ENCODE measurements around the gene SLC25A48.
"Not testable (repeated sequence)": the region's sequence is repeated elsewhere in the genome, so short reads cannot be mapped to it uniquely, and the experiment has no call there.

SLC25A48 gene

DNA sequence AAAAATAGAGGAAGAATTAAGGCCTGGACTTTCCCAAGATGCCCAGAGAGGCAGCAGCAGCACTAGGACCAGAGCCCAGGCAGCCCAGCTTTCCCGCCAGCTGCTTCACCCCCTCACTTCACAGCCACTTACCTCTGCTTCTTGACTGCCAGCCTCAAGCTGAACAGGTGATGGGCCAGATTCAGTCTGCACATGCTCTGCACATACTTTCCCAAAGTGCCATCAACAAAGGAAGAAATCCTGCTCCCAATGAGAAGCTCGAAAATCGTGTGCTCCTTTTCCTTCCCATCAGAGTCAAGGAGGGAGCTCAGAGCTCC is 4.1 kb upstream of the SLC25A48 start:
- DNase-seq, result no peak

DNA sequence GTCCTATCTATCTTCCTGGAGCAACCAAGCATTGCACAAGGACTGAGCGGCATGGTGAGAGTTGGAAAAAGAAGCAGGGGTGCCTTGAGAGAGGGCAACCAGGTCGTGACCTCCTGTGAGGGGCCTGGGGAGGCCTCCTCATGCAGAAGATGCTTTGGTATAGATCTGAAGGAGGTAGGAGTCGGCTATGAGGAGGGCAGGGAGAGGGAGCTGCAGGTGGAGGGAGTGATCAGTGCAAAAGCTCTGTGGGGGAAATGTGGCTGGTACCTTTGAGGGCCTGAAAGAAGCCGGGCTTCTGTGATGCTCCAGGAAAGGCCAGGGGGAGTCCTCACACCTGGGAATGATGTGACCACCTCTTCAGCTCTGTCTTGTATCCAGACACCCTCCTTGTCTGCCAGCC is 3.6 kb upstream of the SLC25A48 start:
- DNase-seq, result no peak

DNA sequence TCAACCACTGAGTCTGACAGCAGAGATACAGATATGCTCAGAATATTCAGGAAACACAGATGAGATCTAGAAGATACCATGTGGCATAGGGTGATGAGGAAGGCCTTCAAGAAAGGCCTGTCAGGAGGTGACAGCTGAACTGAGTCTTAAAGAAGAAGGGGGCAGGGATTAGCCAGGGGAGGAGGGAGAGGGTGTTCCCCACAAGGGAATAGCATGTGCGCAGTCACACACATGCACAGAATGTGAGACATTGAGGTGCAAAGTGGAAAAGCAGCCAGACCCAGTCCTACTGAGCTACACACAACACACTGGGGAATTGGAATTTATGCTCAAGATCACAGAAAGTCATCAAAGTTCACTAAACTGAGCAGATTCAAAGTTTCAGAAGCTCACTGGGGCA is 3.0 kb upstream of the SLC25A48 start:
- DNase-seq, result no peak

DNA sequence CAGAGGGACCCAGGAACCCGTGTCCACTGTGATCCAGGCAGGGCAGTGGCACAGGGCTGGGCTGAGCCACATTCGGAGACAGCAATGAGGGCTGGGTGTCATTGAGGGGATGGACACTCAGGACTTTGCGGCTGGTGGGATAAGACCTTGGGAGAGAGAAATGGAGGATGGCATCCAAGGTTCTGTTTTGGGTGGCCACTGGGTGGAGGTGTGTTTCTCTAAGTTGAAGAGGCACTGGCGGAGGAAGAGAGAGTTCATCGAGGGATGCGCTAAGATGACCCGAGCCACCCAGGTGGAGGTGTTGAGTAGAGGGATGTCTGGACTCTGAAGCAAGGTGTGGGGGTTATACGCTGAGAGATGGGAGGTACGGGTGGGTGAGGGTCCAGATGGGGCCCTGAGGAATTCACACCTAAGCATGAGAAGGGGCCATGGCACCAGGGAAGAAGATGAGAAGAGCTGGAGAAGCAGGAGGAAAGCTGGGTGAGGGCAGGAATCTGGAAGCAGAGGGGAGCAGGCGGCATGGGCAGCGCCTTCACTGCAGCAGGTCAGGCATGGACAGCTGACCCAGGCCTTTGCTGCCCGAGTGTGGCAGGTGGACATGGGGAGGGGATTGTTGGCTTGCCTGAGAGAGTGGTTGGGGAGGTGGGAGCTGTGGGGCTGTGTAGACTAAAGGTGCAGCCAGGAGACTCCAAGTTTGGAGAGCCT is 2.5 kb upstream of the SLC25A48 start:
- no peak for DNase-seq

DNA sequence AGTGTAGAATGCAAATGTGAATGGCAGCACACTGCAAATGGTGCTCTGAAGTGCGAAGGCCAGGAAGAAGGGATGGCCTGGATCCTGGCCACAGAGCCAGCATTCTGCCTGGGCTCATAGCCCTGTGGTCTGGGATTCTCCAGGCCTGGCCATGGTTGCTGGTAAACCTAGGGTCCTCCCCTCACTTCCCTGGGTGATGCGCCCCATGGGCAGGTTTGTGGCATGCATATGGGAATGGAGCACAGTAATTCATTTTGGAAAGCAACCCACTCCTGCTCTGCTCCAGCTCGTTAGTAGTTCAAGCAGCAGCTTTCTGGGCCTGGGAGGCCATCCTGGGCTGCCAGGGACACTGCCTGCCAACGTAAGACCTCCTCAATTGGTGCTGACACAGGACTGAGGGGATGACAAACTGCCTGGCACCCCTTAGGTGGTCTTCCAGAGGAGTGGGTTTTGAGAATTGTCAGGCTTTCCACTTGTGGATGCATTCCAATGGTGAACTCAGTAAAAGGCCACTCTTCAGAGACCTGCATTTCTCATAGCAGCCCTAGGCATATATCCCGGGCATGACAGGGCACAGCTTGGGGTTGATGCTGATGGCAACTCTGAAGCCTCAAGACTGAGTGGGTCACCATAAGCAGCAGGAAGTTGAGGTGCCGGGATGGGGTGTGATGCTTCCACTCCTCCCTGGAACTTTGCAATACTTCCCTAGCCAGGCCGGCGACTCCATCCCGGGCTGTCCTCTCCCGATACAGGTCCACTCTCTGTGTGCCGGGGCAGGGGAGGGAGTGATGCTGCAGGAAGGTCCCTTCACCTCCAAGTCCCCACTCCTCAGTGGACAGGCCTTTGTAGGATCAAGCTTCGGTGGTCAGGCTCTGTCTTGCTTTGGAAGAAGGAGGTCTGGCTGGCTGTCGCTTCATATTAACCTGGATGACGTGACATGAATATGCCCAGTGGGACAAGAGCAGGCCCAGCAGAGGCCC is 1.2 kb upstream of the SLC25A48 start:
- DNase-seq, result no peak

DNA sequence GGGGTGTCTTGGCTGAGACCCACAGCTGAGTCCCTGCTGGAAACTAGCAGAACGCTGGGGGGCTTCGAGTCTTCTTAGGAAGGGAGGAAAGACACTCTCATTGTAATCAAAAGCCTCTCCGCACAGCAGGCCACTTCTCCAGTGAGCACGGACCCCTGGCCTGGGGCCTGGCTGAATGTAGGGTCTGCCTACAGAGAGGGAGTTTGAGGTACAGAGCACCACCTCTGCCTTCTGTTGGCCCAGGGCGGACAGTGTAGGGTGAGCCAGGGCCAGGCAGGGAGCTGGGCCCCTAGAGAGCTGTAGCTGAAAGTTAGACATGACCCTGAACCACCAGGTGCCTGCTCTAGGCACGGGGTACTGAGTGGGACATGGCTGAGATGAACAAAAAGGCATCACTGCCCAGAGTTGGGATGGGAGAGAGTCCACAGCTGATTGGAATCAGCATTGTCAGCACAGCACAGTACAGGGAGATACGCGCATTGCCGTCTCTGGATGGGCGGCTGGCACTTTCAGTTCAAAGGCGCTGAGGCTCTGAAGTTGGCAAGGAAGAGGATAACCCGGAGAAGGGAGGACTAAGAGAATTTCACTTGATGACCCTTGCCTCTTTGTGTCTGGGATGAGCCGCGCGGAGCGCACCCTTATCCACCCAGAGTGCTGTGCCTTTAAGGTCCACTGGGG is 363 bp upstream of the SLC25A48 start:
- no peak for DNase-seq

DNA sequence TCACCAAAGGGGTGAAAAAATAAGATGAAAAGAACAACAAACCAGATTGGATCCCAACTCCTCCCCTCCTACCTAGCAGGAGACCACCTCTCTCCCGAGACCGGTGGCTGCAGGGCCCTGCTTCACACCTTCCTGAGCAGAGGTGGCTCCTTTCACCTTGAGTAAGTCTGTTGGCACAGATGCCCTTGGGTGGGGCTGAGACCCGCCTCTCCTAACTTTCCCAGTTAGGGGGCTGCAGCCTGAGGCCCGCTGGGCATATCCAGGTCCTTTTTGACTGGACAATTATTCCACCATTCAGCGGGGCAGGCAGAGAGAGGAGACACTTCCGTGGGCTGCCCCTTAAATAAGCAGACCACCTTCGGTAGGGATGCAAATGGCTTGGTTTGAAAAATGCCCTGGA is 1.3 kb downstream of the SLC25A48 start:
- no peak for DNase-seq

DNA sequence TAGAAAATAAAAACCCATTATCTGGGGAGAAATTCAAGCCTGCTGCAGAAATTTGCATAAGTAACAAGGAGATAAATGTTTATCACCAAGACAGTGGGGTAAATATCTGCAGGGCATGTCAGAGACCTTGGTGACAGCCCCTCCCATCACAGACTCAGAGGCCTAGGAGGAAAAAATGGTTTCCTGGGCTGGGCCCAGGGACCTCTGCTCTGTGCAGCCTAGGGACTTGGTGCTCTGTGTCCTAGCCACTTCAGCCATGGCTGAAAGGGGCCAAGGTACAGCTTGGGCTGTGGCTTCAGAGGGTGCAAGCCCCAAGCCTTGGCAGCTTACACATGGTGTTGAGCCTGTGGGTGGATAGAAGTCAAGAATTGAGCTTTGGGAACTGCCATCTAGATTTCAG is 3.9 kb downstream of the SLC25A48 start:
- not testable (repeated sequence) for DNase-seq

DNA sequence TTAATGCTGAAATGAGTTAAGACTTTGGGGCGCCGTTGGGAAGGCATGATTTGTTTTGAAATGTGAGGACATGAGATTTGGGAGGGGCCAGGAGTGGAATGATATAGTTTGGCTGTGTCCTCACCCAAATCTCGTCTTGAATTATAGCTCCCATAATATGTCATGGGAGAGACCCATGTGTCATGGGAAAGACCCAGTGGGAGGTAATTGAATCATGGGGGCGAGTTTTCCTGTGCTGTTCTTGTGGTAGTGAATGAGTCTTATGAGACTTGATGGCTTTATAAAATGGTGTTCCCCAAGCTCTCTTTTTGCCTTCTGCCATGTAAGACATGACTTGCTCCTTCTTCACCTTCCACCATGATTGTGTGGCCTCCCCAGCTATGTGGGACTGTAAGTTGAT is 5.1 kb downstream of the SLC25A48 start:
- no peak for DNase-seq

DNA sequence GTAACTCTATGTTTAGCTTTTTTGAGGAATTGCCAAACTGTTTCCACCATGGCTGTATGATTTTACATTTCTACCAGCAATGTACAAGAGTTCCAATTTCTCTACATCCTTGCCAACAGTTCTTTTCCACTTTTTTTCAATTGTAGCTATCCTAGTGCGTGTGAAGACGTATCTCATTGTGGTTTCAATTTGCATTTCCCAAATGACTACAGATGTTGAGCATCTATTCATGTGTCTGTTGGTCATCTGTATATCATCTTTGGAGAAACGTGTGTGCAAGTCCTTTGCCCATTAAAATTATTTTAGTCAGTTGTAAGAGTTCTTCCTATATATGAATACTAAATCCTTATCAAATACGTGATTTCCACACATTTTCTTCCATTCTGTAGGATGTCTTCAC is 6.5 kb downstream of the SLC25A48 start:
- no peak for DNase-seq

DNA sequence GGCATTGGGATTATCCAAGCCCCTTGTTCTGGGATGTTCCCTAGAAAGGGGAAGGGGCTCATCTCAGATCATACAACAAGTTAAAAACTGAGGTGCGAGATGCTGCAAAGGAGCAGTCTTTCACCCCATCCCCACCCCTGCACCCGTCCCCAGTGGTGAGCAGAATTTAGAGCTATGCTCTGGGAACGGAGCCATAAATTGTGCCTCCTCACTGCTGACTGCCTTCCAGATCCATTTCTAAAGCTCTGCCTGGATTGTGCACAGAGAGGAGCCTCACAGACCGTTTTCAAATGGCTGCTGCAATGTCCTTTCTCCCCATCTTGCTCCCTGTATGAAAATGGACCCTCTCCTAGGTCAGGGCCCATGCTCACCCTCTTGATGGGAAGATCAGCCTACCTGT is 8.3 kb downstream of the SLC25A48 start:
- no peak for DNase-seq

DNA sequence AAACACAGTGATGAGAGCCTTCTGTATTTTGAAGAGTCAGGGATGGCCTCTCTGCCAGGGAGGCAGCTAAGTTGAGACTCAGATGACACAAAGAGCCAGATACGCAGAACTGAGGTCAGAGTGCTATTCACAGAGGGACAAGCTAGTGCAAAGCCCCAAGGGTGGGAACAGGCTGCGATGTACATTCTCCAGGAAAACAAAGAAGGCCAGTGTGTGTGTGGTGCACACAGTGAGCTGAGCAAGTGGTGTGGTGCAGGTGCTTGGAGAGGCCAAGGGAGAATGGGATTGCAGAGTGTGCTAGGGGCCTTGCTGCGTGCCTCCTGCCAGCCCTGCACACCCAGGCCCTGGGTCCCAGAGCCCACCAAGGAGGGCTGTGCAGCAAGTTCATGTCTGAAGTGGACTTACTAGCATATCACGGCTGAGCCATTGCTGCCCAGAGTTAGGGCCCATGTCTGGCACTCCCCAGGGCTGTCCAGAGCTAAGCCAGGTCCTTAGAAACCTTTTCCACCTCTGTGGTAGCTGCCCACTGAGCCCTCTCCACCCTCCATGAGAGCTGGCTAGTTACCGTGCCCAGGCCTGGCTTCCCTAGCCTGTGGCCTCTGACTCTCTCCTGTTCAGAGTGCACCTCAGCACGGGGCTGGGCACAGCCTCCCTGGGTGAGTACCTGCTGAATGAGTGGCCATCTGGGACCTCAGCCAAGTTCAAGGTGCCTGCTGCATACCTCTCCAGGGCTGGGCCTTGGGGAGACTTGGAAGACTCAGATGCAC is 9.3 kb downstream of the SLC25A48 start:
- DNase-seq, result no peak

DNA sequence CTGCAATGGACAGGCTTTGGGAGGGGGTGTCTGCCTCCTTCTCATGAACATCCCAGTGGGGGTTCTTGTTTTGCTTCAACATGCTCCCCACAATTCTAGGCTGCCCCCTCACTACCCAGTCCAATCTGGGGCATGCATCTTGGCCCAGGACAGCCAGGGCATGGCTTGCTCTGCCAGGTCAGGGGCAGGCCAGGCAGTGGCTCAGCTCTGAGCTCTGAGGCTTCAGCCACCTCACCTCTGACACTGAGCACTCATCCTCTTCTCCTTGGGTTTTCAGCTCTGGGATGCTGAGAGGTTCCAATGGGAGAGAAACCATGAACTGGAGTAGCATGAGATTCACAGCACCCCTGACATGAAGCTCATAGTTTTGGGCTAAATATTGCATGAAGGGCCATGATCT is 11.8 kb downstream of the SLC25A48 start:
- DNase-seq, result no peak

DNA sequence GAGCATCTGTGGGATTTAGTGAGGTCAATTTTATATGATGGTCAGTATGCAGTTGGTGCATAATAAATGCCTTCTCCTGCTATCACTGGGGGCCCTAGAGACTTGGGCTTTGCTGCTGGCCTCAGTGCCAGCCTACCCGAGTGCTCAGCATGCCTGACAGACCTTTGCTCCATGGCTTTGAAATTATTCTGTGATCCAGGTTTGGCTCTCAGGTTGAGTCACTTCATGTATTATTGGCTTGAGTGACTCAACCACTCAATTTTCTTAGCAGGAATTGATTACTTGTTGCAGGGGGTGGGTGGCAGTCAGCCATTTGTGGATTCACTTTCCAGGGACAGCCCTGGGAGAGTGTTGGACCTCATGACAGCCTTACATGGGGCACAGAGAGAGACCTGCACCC is 13.5 kb downstream of the SLC25A48 start:
- no peak for DNase-seq

DNA sequence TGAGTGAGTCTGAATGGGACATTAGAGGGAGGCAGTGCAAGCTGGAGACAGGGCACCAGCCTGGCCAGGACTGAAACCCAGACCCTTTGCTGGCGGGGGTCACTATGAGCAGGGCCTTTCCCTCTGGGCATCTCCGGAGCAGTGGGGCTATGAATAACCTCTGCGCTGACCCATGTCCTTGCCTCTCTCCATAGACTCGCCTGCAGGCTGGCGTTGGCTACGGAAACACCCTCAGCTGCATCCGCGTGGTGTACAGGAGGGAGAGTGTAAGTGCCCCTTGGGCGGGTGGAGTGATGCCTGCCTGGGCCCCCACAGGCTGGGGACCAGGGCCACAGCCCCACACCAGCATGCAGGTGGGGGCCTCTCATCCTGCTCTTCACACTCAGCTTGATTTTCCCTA is 15.8 kb downstream of the SLC25A48 start:
- no peak for DNase-seq

DNA sequence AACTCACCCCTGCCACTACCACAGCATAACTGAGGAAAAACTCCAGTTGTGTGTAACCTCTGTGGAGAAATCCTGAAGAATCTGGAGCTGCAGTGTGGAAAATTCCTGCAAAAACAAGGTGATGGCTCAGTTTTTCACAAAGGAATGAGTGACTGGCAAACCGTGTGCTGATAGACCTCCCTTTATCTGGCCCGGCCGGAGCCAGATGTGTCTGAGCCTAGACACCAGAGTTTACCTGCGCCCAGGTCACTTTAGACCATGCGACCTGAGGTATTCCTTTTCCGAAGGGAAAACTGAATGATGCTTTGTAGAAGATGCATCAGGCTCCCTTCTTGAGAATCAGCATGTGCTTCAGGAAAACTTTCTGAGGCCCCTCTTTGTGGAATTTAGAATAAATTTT is 16.2 kb downstream of the SLC25A48 start:
- DNase-seq, result no peak

DNA sequence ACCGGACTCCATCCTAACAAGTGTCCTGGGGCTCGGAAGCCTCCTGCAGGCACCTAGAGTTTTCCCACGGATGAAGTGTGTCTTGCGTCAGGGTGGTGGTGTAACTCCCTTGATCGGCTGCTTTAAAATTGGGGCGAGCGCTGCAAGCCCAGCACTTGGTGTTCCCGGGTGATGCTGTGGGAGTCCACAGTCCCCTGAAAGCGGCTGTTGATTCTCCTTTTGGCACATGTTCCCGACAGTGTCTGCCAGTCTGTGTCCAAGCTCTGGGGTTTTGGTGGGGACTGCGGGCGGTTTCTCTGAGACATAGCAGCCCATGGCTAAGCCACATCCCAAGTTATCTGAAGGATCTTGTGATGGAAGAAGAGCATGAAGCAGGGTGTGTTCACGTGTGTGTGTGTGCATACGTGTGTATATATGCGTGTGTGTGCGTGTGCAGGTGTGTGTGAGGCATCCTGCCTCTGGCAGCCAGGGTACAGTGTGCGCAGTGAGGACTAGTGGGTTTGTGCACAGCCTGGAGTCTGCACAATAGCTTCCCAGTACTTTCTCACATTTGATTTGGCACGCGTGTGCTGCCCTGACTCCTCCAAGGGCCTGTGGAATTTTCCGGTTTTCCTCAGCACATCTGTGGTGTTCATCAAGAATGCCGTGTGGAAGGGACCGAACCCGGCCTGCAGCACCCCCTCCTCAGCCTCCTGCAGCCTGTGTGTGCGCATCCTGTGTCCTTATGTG is 16.9 kb downstream of the SLC25A48 start:
- no peak for DNase-seq

DNA sequence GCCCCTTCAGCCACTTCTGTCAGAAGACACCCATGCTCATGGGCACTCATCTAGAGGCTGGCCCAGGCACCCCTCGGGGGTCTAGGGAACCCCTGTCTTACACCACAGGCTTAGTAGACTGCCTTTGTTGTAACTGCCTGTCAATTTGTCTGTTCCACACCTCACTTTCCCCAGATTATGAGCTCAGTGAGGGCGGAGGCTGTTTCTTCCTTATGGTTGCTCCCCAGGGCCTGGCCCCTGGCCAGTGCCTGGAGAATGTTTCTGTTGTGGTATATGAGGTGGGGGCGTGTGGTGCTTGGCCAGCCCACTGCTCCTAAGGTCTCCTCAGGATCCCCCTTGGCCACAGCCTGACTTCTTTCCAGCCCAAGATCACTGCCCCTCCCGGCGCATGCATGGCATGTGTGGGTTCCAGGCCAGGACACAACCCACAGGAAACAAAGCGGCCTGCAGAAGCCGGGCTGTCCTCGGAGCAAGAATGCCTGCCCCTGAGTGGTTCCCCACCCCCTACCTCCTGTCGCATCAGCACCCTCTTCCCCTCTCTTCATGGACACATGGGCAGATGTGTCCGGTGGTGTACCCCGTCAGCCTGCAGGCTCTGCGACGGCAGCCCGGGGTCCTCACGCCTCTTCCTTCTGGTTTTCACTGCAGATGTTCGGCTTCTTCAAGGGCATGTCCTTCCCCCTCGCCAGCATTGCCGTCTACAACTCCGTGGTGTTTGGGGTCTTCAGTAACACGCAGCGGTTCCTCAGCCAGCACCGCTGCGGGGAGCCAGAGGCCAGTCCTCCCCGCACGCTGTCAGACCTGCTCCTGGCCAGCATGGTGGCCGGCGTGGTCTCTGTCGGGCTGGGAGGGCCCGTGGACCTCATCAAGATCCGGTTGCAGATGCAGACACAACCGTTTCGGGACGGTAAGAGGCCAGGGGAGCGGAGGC is 17.7 kb downstream of the SLC25A48 start:
- DNase-seq, result no peak

DNA sequence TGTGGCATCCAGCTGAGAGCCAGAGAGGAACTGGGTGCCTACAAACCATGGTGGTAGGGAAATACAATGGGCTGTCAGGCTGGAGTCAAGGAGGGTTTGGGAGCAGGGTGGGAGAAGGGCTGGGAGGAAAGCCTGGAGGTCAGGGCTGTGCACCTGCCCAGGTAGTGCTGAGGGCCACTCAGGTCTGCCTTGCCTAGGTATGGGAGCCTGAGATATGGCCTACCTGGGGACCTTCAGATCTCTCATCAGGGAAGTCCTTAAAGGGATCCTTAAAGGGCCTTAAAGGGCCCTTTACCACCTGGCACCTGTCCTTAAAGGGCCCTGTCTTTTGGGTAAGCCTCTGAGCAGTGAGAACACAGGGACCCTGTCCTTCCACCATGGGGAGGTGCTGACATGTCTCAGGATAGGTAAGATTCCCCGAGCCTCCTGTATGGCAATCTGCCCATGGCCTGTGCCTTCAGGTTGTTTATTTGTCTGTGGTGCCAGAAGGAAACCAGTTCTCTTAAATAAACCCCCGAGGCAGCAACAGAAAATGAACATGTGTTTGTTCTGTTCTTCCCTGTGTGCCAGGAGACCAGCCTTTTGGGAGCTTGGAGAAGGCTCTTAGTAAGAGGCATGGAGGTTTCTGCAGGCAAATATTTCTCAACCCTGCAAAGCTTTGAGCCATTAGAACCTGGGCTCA is 23.3 kb downstream of the SLC25A48 start:
- DNase-seq, result no peak

DNA sequence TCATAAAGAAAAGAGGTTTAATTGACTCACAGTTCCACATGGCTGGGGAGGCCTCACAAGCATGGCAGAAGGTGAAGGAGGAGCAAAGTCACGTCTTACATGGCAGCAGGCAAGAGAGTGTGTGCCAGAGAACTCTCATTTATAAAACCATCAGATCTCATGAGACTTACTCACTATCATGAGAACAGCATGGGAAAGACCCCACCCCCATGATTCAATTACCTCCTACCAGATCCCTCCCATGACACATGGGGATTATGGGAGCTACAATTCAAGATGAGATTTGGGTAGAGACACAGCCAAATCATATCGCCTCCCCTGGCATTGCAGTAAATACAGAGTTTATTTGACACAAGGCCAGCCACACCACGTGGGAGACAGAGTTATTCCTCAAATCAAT is 24.7 kb downstream of the SLC25A48 start:
- DNase-seq, result not testable (repeated sequence)

DNA sequence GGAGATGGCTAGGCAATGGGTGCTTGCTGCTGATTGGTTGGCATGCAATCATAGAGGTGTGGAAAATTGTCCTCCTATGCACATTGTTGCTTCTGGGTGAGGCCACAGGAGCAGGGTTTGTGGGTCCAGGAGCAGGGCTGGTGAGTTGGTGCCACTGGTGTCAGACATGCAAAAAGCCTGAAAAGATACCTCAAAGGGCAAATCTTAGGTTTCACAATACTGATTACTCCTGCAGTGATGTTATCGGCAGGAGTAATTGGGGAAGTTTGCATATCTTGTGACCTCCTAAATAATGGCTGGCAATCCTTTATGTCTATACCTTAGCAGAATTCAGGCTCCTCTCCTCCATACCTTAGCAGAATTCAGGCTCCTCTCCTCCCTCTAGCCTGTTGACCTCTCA is 25.2 kb downstream of the SLC25A48 start:
- DNase-seq, result no peak

Measured in CD4-positive, alpha-beta T cell treated with Interleukin-4 for 4 hours (primary cell).